ENCODE data around the gene BNIP3.

DNA sequence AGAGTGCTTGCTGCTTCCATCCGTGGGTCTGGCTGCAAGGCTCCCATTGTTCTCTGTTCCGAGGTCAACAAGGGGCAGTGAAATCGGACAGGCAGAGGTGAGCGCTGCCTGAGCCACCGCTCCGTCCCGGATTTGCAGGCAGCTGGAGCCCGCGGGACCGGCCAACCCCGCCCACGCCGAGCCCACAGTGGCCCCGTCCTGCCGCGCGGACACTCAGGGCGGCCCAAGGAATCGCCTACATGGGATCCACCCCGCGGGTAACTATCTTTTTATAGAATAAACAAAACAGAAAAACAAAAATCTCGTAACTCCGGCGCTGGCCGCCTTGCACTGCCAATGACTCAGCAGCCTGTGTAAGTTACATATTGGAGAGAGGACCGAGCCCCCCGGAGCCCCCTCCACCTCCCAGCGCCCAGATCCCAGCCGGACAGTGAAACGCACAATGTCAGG lies 1.9 kb downstream of the BNIP3 start:
- TF ChIP-seq, protein P1, sequence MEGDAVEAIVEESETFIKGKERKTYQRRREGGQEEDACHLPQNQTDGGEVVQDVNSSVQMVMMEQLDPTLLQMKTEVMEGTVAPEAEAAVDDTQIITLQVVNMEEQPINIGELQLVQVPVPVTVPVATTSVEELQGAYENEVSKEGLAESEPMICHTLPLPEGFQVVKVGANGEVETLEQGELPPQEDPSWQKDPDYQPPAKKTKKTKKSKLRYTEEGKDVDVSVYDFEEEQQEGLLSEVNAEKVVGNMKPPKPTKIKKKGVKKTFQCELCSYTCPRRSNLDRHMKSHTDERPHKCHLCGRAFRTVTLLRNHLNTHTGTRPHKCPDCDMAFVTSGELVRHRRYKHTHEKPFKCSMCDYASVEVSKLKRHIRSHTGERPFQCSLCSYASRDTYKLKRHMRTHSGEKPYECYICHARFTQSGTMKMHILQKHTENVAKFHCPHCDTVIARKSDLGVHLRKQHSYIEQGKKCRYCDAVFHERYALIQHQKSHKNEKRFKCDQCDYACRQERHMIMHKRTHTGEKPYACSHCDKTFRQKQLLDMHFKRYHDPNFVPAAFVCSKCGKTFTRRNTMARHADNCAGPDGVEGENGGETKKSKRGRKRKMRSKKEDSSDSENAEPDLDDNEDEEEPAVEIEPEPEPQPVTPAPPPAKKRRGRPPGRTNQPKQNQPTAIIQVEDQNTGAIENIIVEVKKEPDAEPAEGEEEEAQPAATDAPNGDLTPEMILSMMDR (IDR thresholded peaks at IDR 0.05; ENCODE audit: insufficient read depth, low read length), result no peak
- TF ChIP-seq POLR2AphosphoS5 (IDR thresholded peaks at IDR 0.05; ENCODE audit: low read depth), result no peak
- TF ChIP-seq GABPA (IDR thresholded peaks at IDR 0.05; ENCODE audit: low read depth), result no peak
